Midbrain (tissue), 1 donor: Measurements from ENCODE around the gene CXorf51B.
A peak's percentile ranks its signal among the peaks of the same experiment; 100 is the strongest.
"Not testable (repeated sequence)": the region's sequence is repeated elsewhere in the genome, so short reads cannot be mapped to it uniquely, and the experiment has no call there.

ENCODE experiments used
- DNase-seq: peaks from one replicate; lab custom pipeline; 2025; lab: John Stamatoyannopoulos, UW

The CXorf51B gene

DNA sequence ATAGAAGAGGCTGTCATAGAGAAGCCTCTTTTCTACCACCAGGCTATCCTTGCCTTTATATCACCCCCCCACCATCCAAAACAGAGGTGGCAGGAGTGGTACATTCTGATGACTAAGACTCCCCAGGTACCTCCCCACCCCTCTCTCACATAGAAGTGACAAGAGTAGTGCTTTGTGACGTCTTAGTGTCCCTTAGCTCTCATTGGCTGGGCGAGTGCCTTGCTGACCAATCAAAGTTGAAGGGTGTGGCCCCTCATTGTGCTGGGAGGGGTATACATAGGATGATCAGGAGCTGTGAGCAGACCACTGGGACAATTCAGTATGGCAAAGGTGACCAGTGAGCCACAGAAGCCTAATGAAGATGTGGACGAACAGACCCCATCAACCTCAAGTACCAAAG lies at the start of gene CXorf51B:
Gene CXorf51B, plus strand, starts transcription at position 301 of the 400 bp plus-strand sequence. Its CDS starts 21 bp downstream, at position 322.
- DNase-seq: not testable (repeated sequence)

DNA sequence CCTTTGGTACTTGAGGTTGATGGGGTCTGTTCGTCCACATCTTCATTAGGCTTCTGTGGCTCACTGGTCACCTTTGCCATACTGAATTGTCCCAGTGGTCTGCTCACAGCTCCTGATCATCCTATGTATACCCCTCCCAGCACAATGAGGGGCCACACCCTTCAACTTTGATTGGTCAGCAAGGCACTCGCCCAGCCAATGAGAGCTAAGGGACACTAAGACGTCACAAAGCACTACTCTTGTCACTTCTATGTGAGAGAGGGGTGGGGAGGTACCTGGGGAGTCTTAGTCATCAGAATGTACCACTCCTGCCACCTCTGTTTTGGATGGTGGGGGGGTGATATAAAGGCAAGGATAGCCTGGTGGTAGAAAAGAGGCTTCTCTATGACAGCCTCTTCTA lies 5.1 kb downstream of the CXorf51B start, which contains the start of gene CXorf51A:
Gene CXorf51A, minus strand, starts transcription at position 101 of the 400 bp plus-strand sequence. Its CDS starts 21 bp downstream, at position 80.
- not testable (repeated sequence) for DNase-seq

DNA sequence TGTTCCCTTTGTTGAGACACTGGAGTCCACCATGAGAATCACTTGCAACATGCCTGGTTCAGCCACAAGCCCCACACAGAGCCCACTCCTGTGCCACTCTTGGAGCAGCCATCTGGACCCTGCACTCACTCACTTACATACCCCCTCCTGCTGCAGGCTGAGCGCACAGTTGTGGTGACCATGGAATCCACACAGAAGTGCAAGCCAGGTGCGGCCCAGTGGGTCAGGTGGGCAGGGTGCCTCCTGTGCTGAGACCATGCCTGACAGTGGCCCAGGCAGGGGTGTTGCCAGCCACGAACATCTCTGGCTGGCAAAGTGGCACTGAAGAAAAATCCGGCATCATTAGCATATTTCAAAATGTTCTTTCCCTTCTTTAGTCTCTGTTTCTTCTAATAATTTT lies 22.4 kb downstream of the CXorf51B start:
- no peak for DNase-seq

DNA sequence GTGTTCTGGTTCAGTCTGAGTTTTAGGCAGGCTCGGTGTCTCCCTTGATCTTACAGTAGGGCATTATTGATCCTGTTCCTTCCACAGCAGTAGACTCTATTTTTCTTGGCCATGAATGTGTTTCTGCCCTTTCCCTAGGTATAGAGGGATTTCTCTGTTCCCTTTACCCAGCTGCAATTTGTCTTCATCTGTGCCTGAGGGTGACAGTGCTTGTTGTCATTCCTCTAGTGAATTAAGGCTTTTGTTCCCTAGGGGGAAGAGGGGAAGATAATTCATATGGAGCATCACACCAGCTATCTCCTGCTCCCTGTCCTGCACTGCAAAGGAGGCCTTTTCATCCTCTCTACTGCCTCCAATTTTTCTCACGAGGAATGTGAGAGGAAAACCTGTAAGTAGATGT lies 44.7 kb downstream of the CXorf51B start:
- DNase-seq: peak; percentile 6
